Measurements from ENCODE around the gene DLEC1.

DLEC1 gene

GRCh38 chr3:38007754-38008090 lies 31.3 kb upstream of the DLEC1 start:
- Histone ChIP-seq H2AFZ (ENCODE audit: low read depth, low read length, severe bottlenecking) (no peak overlapping the region), H3K36me3 (ENCODE audit: low read length) (no peaks in the 10 kb centered on the region), H3K27ac (ENCODE audit: low read depth, low read length) (no peak overlapping the region), H3K9ac (ENCODE audit: low read length) (no peak overlapping the region), H3K4me2 (ENCODE audit: low read depth, low read length, poor library complexity, severe bottlenecking) (no peak overlapping the region), H3K9me2 (replicated peaks; ENCODE audit: insufficient read depth, low read length) (no peaks in the 10 kb centered on the region), H3K4me3 (ENCODE audit: insufficient read depth, low read length, poor library complexity, severe bottlenecking) (no peak overlapping the region), H3K27me3 (ENCODE audit: low read length) (no peaks in the 10 kb centered on the region), H3F3A (ENCODE audit: insufficient read depth) (no peaks in the 10 kb centered on the region), H3K9me3 (ENCODE audit: insufficient read depth, low read length) (no peaks in the 10 kb centered on the region), H4K20me1 (ENCODE audit: low read depth, low read length) (no peaks in the 10 kb centered on the region), H3K79me2 (ENCODE audit: insufficient read depth, low read length) (no peaks in the 10 kb centered on the region)
- TF ChIP-seq CTCF (IDR thresholded peaks at IDR 0.05; ENCODE audit: insufficient read depth, low read length, poor library complexity, severe bottlenecking) (no peak), EZH2phosphoT487 (conservative IDR thresholded peaks at IDR 0.05; ENCODE audit: low read length) (no peak)

GRCh38 chr3:38008191-38008701 lies 30.8 kb upstream of the DLEC1 start:
- no peaks in the 10 kb centered on the region for H4K20me1 ChIP-seq (ENCODE audit: low read depth, low read length)
- H3K4me2 ChIP-seq (ENCODE audit: low read depth, low read length, poor library complexity, severe bottlenecking), result no peak overlapping the region
- H3K4me3 ChIP-seq (ENCODE audit: insufficient read depth, low read length, poor library complexity, severe bottlenecking), result no peak overlapping the region
- no peaks in the 10 kb centered on the region for H3K36me3 ChIP-seq (ENCODE audit: low read length)
- no peak for TF ChIP-seq CTCF (IDR thresholded peaks at IDR 0.05; ENCODE audit: insufficient read depth, low read length, poor library complexity, severe bottlenecking)
- no peak for TF ChIP-seq EZH2phosphoT487 (conservative IDR thresholded peaks at IDR 0.05; ENCODE audit: low read length)
- no peaks in the 10 kb centered on the region for H3K9me2 ChIP-seq (replicated peaks; ENCODE audit: insufficient read depth, low read length)
- H3K27ac ChIP-seq (ENCODE audit: low read depth, low read length), result no peak overlapping the region
- H3F3A ChIP-seq (ENCODE audit: insufficient read depth), result no peaks in the 10 kb centered on the region
- H2AFZ ChIP-seq (ENCODE audit: low read depth, low read length, severe bottlenecking), result no peak overlapping the region
- no peak overlapping the region for H3K9ac ChIP-seq (ENCODE audit: low read length)
- H3K9me3 ChIP-seq (ENCODE audit: insufficient read depth, low read length), result no peaks in the 10 kb centered on the region
- no peaks in the 10 kb centered on the region for H3K27me3 ChIP-seq (ENCODE audit: low read length)
- no peaks in the 10 kb centered on the region for H3K79me2 ChIP-seq (ENCODE audit: insufficient read depth, low read length)

GRCh38 chr3:38008971-38009580 lies 29.9 kb upstream of the DLEC1 start:
- Histone ChIP-seq H3K4me3 (ENCODE audit: insufficient read depth, low read length, poor library complexity, severe bottlenecking) (no peak overlapping the region), H2AFZ (ENCODE audit: low read depth, low read length, severe bottlenecking) (no peak overlapping the region), H3K27ac (ENCODE audit: low read depth, low read length) (no peak overlapping the region), H3K9ac (ENCODE audit: low read length) (no peak overlapping the region), H3K27me3 (ENCODE audit: low read length) (no peaks in the 10 kb centered on the region), H3K4me2 (ENCODE audit: low read depth, low read length, poor library complexity, severe bottlenecking) (no peak overlapping the region), H3K36me3 (ENCODE audit: low read length) (no peaks in the 10 kb centered on the region), H3F3A (ENCODE audit: insufficient read depth) (no peaks in the 10 kb centered on the region), H3K9me2 (replicated peaks; ENCODE audit: insufficient read depth, low read length) (no peaks in the 10 kb centered on the region), H3K9me3 (ENCODE audit: insufficient read depth, low read length) (no peaks in the 10 kb centered on the region), H3K79me2 (ENCODE audit: insufficient read depth, low read length) (no peaks in the 10 kb centered on the region), H4K20me1 (ENCODE audit: low read depth, low read length) (no peaks in the 10 kb centered on the region)
- TF ChIP-seq CTCF (IDR thresholded peaks at IDR 0.05; ENCODE audit: insufficient read depth, low read length, poor library complexity, severe bottlenecking), result no peak
- no peak for TF ChIP-seq EZH2phosphoT487 (conservative IDR thresholded peaks at IDR 0.05; ENCODE audit: low read length)

Measured in SU-DHL-6 (cell line).